ENCODE data around the gene PABPN1L.

DNA sequence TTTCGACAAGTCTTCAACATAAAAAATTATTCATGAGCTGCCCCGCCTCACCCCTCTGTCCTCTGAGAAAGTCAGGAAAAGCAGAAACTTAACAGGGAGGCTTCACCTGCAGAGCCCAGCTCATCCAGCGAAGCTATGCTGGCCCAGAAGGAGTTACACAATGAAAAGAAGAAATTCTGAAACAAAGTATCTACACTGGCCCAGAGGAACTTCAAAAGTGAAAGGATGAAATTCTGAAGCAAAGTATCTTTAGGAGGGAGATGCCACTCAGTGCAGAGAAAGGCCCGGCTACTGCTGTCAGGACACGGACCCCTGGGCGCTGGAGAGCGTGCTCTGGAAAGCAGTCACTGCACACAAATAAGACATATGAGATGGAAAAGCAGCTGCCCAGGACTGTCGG, 11.3 kb downstream of the PABPN1L start:
- TF ChIP-seq YY1 (IDR thresholded peaks at IDR 0.05; ENCODE audit: extremely low read depth, insufficient replicate concordance, low read depth, low read length) = no peak
- TF ChIP-seq POLR2AphosphoS5 (IDR thresholded peaks at IDR 0.05; ENCODE audit: low read depth, low read length) = no peak
- no peak for TF ChIP-seq CTCF (IDR thresholded peaks at IDR 0.05 in 2 of 3, conservative IDR thresholded peaks at IDR 0.05 in 1 of 3; ENCODE audit: borderline replicate concordance in 1 of 3, insufficient read depth in 1 of 3, low read depth in 2 of 3, low read length in 2 of 3)
- no peak for TF ChIP-seq RAD21 (IDR thresholded peaks at IDR 0.05; ENCODE audit: low read depth)
- no peak for TF ChIP-seq EZH2 (IDR thresholded peaks at IDR 0.05)
- TF ChIP-seq ELF1 (IDR thresholded peaks at IDR 0.05; ENCODE audit: borderline replicate concordance, low read depth) = no peak
- TF ChIP-seq, protein P1, sequence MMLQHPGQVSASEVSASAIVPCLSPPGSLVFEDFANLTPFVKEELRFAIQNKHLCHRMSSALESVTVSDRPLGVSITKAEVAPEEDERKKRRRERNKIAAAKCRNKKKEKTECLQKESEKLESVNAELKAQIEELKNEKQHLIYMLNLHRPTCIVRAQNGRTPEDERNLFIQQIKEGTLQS (IDR thresholded peaks at IDR 0.05) = no peak

Data from HCT116 (cell line).